ENCODE results near the gene ORMDL2. TPM values are rescaled to one million over a fixed set of nuclear protein-coding genes. Genes with fewer than 3 reads are reported as not detected.

Gene ORMDL2
- total and polyA plus RNA-seq, 12 donors = 11.7 to 97.7 (median 45.1) TPM

Other genes with a start within 250 kb of the ORMDL2 start
- not detected for gene OR2AP1, start 245.6 kb upstream of the ORMDL2 start, total RNA-seq
- gene OR2AP1, start 245.6 kb upstream of the ORMDL2 start, polyA plus RNA-seq = not detected
- gene OR10P1, start 181.1 kb upstream of the ORMDL2 start, total RNA-seq = not detected
- gene OR10P1, start 181.1 kb upstream of the ORMDL2 start, polyA plus RNA-seq = not detected
- 10 to 100 TPM in 6 of 9 donors, 1 to 10 TPM in 3; 5.7 to 41.3 (median 14.6) TPM for gene ITGA7, start 110.1 kb upstream of the ORMDL2 start, total RNA-seq
- gene ITGA7, start 110.1 kb upstream of the ORMDL2 start, polyA plus RNA-seq = 10 to 100 TPM in 2 of 3 donors, 1 to 10 TPM in 1; 9.3 to 77.1 (median 53.6) TPM
- 100 to 1,000 TPM; 180 to 304 (median 220) TPM for gene BLOC1S1, start 102.0 kb upstream of the ORMDL2 start, total RNA-seq
- gene BLOC1S1, start 102.0 kb upstream of the ORMDL2 start, polyA plus RNA-seq = 1,000 to 10,000 TPM in 1 of 3 donors, 100 to 1,000 TPM in 2; 188 to 1,005 (median 657) TPM
- 10 to 100 TPM in 1 of 9 donors, 1 to 10 TPM in 8; 1.9 to 25.7 (median 4.5) TPM for gene RDH5, start 97.6 kb upstream of the ORMDL2 start, total RNA-seq
- gene RDH5, start 97.6 kb upstream of the ORMDL2 start, polyA plus RNA-seq = 10 to 100 TPM in 2 of 3 donors, 1 to 10 TPM in 1; 2.7 to 41.4 (median 32.7) TPM
- gene CD63, start 89.0 kb upstream of the ORMDL2 start, total RNA-seq = 1,000 to 10,000 TPM in 7 of 9 donors, 100 to 1,000 TPM in 2; 796 to 1,954 (median 1,283) TPM
- gene CD63, start 89.0 kb upstream of the ORMDL2 start, polyA plus RNA-seq = 1,000 to 10,000 TPM; 1,798 to 2,350 (median 1,843) TPM
- gene GDF11, start 74.9 kb upstream of the ORMDL2 start, total RNA-seq = 1 to 10 TPM; 3.3 to 8.3 (median 6.7) TPM
- 1 to 10 TPM; 2.4 to 4.1 (median 3.8) TPM for gene GDF11, start 74.9 kb upstream of the ORMDL2 start, polyA plus RNA-seq
- gene SARNP, start 317 bp upstream of the ORMDL2 start, total RNA-seq = 100 to 1,000 TPM in 1 of 9 donors, 10 to 100 TPM in 8; 23.2 to 148 (median 56.0) TPM
- gene SARNP, start 317 bp upstream of the ORMDL2 start, polyA plus RNA-seq = 100 to 1,000 TPM; 113 to 131 (median 117) TPM
- gene DNAJC14, start 11.5 kb downstream of the ORMDL2 start, total RNA-seq = 10 to 100 TPM; 26.3 to 50.0 (median 32.3) TPM
- 10 to 100 TPM in 2 of 3 donors, 1 to 10 TPM in 1; 9.9 to 31.2 (median 12.4) TPM for gene DNAJC14, start 11.5 kb downstream of the ORMDL2 start, polyA plus RNA-seq
- gene MMP19, start 24.9 kb downstream of the ORMDL2 start, total RNA-seq = 10 to 100 TPM in 3 of 9 donors, 1 to 10 TPM in 5, under 1 TPM in 1; 0.89 to 17.3 (median 7.0) TPM
- gene MMP19, start 24.9 kb downstream of the ORMDL2 start, polyA plus RNA-seq = 10 to 100 TPM in 2 of 3 donors, 1 to 10 TPM in 1; 8.0 to 15.8 (median 15.3) TPM
- 10 to 100 TPM; 32.1 to 60.9 (median 37.8) TPM for gene PYM1, start 109.9 kb downstream of the ORMDL2 start, total RNA-seq
- 10 to 100 TPM; 48.3 to 59.1 (median 49.0) TPM for gene PYM1, start 109.9 kb downstream of the ORMDL2 start, polyA plus RNA-seq
- gene DGKA, start 113.1 kb downstream of the ORMDL2 start, total RNA-seq = 100 to 1,000 TPM in 1 of 9 donors, 10 to 100 TPM in 8; 16.0 to 116 (median 31.9) TPM
- gene DGKA, start 113.1 kb downstream of the ORMDL2 start, polyA plus RNA-seq = 10 to 100 TPM; 21.1 to 99.8 (median 66.2) TPM
- gene PMEL, start 148.0 kb downstream of the ORMDL2 start, total RNA-seq = 1 to 10 TPM in 5 of 9 donors, under 1 TPM in 3, not detected in 1; 0.35 to 3.8 (median 1.3) TPM
- gene PMEL, start 148.0 kb downstream of the ORMDL2 start, polyA plus RNA-seq = 1 to 10 TPM in 2 of 3 donors, under 1 TPM in 1; 0.77 to 1.5 (median 1.0) TPM
- gene CDK2, start 148.8 kb downstream of the ORMDL2 start, total RNA-seq = 10 to 100 TPM in 8 of 9 donors, 1 to 10 TPM in 1; 6.3 to 30.6 (median 18.7) TPM
- gene CDK2, start 148.8 kb downstream of the ORMDL2 start, polyA plus RNA-seq = 10 to 100 TPM in 1 of 3 donors, 1 to 10 TPM in 2; 6.0 to 16.5 (median 9.2) TPM
- 100 to 1,000 TPM in 5 of 9 donors, 10 to 100 TPM in 4; 77.6 to 134 (median 112) TPM for gene RAB5B, start 156.0 kb downstream of the ORMDL2 start, total RNA-seq
- gene RAB5B, start 156.0 kb downstream of the ORMDL2 start, polyA plus RNA-seq = 100 to 1,000 TPM in 1 of 3 donors, 10 to 100 TPM in 2; 34.4 to 137 (median 43.6) TPM
- gene SUOX, start 179.2 kb downstream of the ORMDL2 start, total RNA-seq = 10 to 100 TPM; 49.3 to 72.6 (median 56.6) TPM
- gene SUOX, start 179.2 kb downstream of the ORMDL2 start, polyA plus RNA-seq = 10 to 100 TPM; 27.7 to 49.7 (median 37.1) TPM
- gene IKZF4, start 203.0 kb downstream of the ORMDL2 start, total RNA-seq = 10 to 100 TPM in 6 of 9 donors, 1 to 10 TPM in 3; 6.0 to 34.0 (median 13.3) TPM
- 10 to 100 TPM in 1 of 3 donors, 1 to 10 TPM in 2; 5.7 to 10.3 (median 6.4) TPM for gene IKZF4, start 203.0 kb downstream of the ORMDL2 start, polyA plus RNA-seq
- gene RPS26, start 223.9 kb downstream of the ORMDL2 start, total RNA-seq = 1,000 to 10,000 TPM in 3 of 9 donors, 100 to 1,000 TPM in 3, 10 to 100 TPM in 3; 76.7 to 2,374 (median 441) TPM
- gene RPS26, start 223.9 kb downstream of the ORMDL2 start, polyA plus RNA-seq = 1,000 to 10,000 TPM; 1,149 to 1,897 (median 1,249) TPM